CD4-positive, CD25-positive, alpha-beta regulatory T cell (primary cell): Measurements from ENCODE around the gene PDE4D. TPM values are rescaled to one million over a fixed set of nuclear protein-coding genes. Genes with fewer than 3 reads are reported as not detected.
"Not testable (repeated sequence)": the region's sequence is repeated elsewhere in the genome, so short reads cannot be mapped to it uniquely, and the experiment has no call there.

Experiments used
- ATAC-seq, 2 donors: fragments of 150-1000 bp; cut with Tn5 transposase; one replicate each; pipeline ENCODE4 v1.10.0; 2021; ENCODE audit warnings: low read depth in 2 of 2, moderate number of reproducible peaks in 2 of 2, moderate library complexity in 1 of 2
- DNase-seq, 3 donors: peaks; one replicate each; pipeline versions ENCODE4 v3.0.0 to v3.0.0-alpha.2; 2012 to 2022; ENCODE audit warnings: mixed read lengths in 1 of 3
- H3K27ac ChIP-seq: one replicate; pipeline ENCODE4 v1.7.0; 2013; ENCODE audit warnings: mild to moderate bottlenecking, low read length; ENCODE audit not compliant: insufficient read depth, poor library complexity, severe bottlenecking
- H3K27me3 ChIP-seq: one replicate; pipeline ENCODE4 v1.7.0; 2013; ENCODE audit warnings: low read length; ENCODE audit not compliant: control insufficient read depth, insufficient read depth
- H3K36me3 ChIP-seq: one replicate; pipeline ENCODE4 v1.7.0; 2013; ENCODE audit warnings: mild to moderate bottlenecking, low read length, moderate library complexity; ENCODE audit not compliant: control insufficient read depth, insufficient read depth
- H3K4me1 ChIP-seq: 2 replicates; pipeline ENCODE4 v1.7.0; 2013; ENCODE audit warnings: mild to moderate bottlenecking, low read length; ENCODE audit not compliant: insufficient read depth, control insufficient read depth, poor library complexity, severe bottlenecking
- H3K4me3 ChIP-seq: one replicate; pipeline ENCODE4 v1.7.0; 2013; ENCODE audit warnings: low read depth, mild to moderate bottlenecking, low read length, moderate library complexity
- H3K9me3 ChIP-seq, 2 experiments: 1 replicate in 1 of 2; 2 replicates in 1 of 2; pipeline ENCODE4 v1.7.0; 2013; ENCODE audit warnings: low read length in 2 of 2, mild to moderate bottlenecking in 1 of 2, moderate library complexity in 1 of 2; ENCODE audit not compliant: control insufficient read depth in 2 of 2
- H3K27ac Mint-ChIP-seq, 3 donors: one replicate each; pipeline ENCODE4 v1.8.0; 2020 to 2022; ENCODE audit warnings: mild to moderate bottlenecking in 3 of 3, mixed read lengths in 3 of 3, moderate library complexity in 2 of 3
- H3K27me3 Mint-ChIP-seq: one replicate; pipeline ENCODE4 v1.8.0; 2022; ENCODE audit warnings: mild to moderate bottlenecking, mixed read lengths
- H3K36me3 Mint-ChIP-seq: one replicate; pipeline ENCODE4 v1.8.0; 2020; ENCODE audit warnings: mixed read lengths
- H3K4me1 Mint-ChIP-seq, 4 donors: one replicate each; pipeline ENCODE4 v1.8.0; 2020 to 2022; ENCODE audit warnings: mixed read lengths in 4 of 4, mild to moderate bottlenecking in 1 of 4
- H3K4me3 Mint-ChIP-seq, 4 donors: one replicate each; pipeline ENCODE4 v1.8.0; 2020 to 2022; ENCODE audit warnings: mild to moderate bottlenecking in 4 of 4, mixed read lengths in 4 of 4, moderate library complexity in 3 of 4
- H3K9me3 Mint-ChIP-seq, 7 donors: one replicate each; pipeline ENCODE4 v1.8.0; 2020 to 2022; ENCODE audit warnings: mixed read lengths in 7 of 7, mild to moderate bottlenecking in 3 of 7, moderate library complexity in 2 of 7
- polyA plus RNA-seq, 4 donors: library from polyadenylated mRNA; unstranded; fragments of 300-500 nt; fragmentation: Illumina TruSeq; gene quantifications; one replicate each; pipeline ENCODE4 v1.2.3, GENCODE V29; 2021
- total RNA-seq: library from RNA; stranded (reverse); gene quantifications from one replicate; pipeline ENCODE4 v1.2.3, GENCODE V29; 2022

PDE4D gene
- total and polyA plus RNA-seq, 5 donors from 2014 or later, result 2.1 to 39.9 (median 4.8) TPM

GRCh38 chr5:58995779-58996178 lies 897.7 kb downstream of the PDE4D start:
- H3K4me1 Mint-ChIP-seq, H3K27me3 ChIP-seq, H3K36me3 Mint-ChIP-seq, H3K36me3 ChIP-seq, H3K27ac ChIP-seq, DNase-seq, H3K4me3 Mint-ChIP-seq, H3K27me3 Mint-ChIP-seq, H3K4me3 ChIP-seq, H3K9me3 Mint-ChIP-seq, H3K9me3 ChIP-seq, ATAC-seq, H3K4me1 ChIP-seq, H3K27ac Mint-ChIP-seq: not testable (repeated sequence)

- Mint-ChIP-seq H3K27me3 (no peaks in the 10 kb centered on the region), H3K4me1 (peaks cover 0 to 6% (median 0%) of the 10 kb centered on the region in 4 donors), H3K36me3 (peaks cover 10% of the 10 kb centered on the region), H3K9me3 (peaks cover 0 to 2% (median 0%) of the 10 kb centered on the region in 7 donors), H3K27ac (no peak overlapping the region), H3K4me3 (no peak overlapping the region)
- Histone ChIP-seq H3K27me3 (no peaks in the 10 kb centered on the region), H3K4me3 (no peak overlapping the region), H3K27ac (no peak overlapping the region), H3K36me3 (peaks cover 11% of the 10 kb centered on the region), H3K4me1 (no peaks in the 10 kb centered on the region), H3K9me3 (no peaks in the 10 kb centered on the region)
- DNase-seq (no peak), ATAC-seq (no peak)
Observed at GRCh38 chr5:58993461-58993860, 900.1 kb downstream of the PDE4D start.

- Mint-ChIP-seq H3K36me3 (peaks cover 18% of the 10 kb centered on the region), H3K4me3 (no peak overlapping the region), H3K4me1 (no peaks in the 10 kb centered on the region), H3K9me3 (no peaks in the 10 kb centered on the region), H3K27ac (no peak overlapping the region), H3K27me3 (no peaks in the 10 kb centered on the region)
- Histone ChIP-seq H3K9me3 (no peaks in the 10 kb centered on the region), H3K27ac (no peak overlapping the region), H3K36me3 (peaks cover 11% of the 10 kb centered on the region), H3K4me1 (no peaks in the 10 kb centered on the region), H3K4me3 (no peak overlapping the region), H3K27me3 (no peaks in the 10 kb centered on the region)
- DNase-seq (no peak), ATAC-seq (no peak)
Observed at GRCh38 chr5:58988938-58989337, 904.6 kb downstream of the PDE4D start.

GRCh38 chr5:58987193-58987592 lies 906.3 kb downstream of the PDE4D start:
- Histone ChIP-seq H3K36me3 (peaks cover 11% of the 10 kb centered on the region), H3K9me3 (no peaks in the 10 kb centered on the region), H3K27me3 (no peaks in the 10 kb centered on the region), H3K27ac (no peak overlapping the region), H3K4me1 (no peaks in the 10 kb centered on the region), H3K4me3 (no peak overlapping the region)
- H3K9me3 Mint-ChIP-seq, result no peaks in the 10 kb centered on the region
- DNase-seq (no peak), ATAC-seq (no peak)
- no peaks in the 10 kb centered on the region for H3K4me1 Mint-ChIP-seq
- peaks cover 24% of the 10 kb centered on the region for H3K36me3 Mint-ChIP-seq
- no peak overlapping the region for H3K27ac Mint-ChIP-seq
- H3K27me3 Mint-ChIP-seq, result no peaks in the 10 kb centered on the region
- H3K4me3 Mint-ChIP-seq, result no peak overlapping the region

- H3K4me3 ChIP-seq, result no peak overlapping the region
- H3K4me1 ChIP-seq, result no peaks in the 10 kb centered on the region
- no peaks in the 10 kb centered on the region for H3K27me3 ChIP-seq
- no peak overlapping the region for H3K27ac ChIP-seq
- Mint-ChIP-seq H3K27me3 (no peaks in the 10 kb centered on the region), H3K36me3 (peaks cover 23% of the 10 kb centered on the region), H3K4me3 (no peak overlapping the region), H3K4me1 (no peaks in the 10 kb centered on the region), H3K9me3 (no peaks in the 10 kb centered on the region), H3K27ac (no peak overlapping the region)
- peaks cover 11% of the 10 kb centered on the region for H3K36me3 ChIP-seq
- H3K9me3 ChIP-seq, result no peaks in the 10 kb centered on the region
- no peak for ATAC-seq
- DNase-seq, result no peak
Observed at GRCh38 chr5:58986281-58986680, 907.2 kb downstream of the PDE4D start.

GRCh38 chr5:58985759-58986158 lies 907.8 kb downstream of the PDE4D start:
- DNase-seq (no peak), ATAC-seq (no peak)
- Mint-ChIP-seq H3K9me3 (no peaks in the 10 kb centered on the region), H3K27me3 (no peaks in the 10 kb centered on the region), H3K27ac (no peak overlapping the region), H3K36me3 (peaks cover 21% of the 10 kb centered on the region), H3K4me3 (no peak overlapping the region), H3K4me1 (no peaks in the 10 kb centered on the region)
- no peak overlapping the region for H3K27ac ChIP-seq
- H3K36me3 ChIP-seq, result peaks cover 11% of the 10 kb centered on the region
- no peaks in the 10 kb centered on the region for H3K4me1 ChIP-seq
- no peaks in the 10 kb centered on the region for H3K9me3 ChIP-seq
- H3K27me3 ChIP-seq, result no peaks in the 10 kb centered on the region
- H3K4me3 ChIP-seq, result no peak overlapping the region

- no peaks in the 10 kb centered on the region for H3K9me3 Mint-ChIP-seq
- Histone ChIP-seq H3K36me3 (peaks cover 9% of the 10 kb centered on the region), H3K4me1 (no peaks in the 10 kb centered on the region), H3K27me3 (no peaks in the 10 kb centered on the region), H3K27ac (no peak overlapping the region), H3K4me3 (no peak overlapping the region), H3K9me3 (no peaks in the 10 kb centered on the region)
- DNase-seq (no peak), ATAC-seq (no peak)
- H3K27me3 Mint-ChIP-seq, result no peaks in the 10 kb centered on the region
- no peak overlapping the region for H3K27ac Mint-ChIP-seq
- H3K4me1 Mint-ChIP-seq, result peaks cover 0 to 3% (median 0%) of the 10 kb centered on the region in 4 donors
- no peak overlapping the region for H3K4me3 Mint-ChIP-seq
- H3K36me3 Mint-ChIP-seq, result peaks cover 25% of the 10 kb centered on the region
Observed at GRCh38 chr5:58985311-58985710, 908.2 kb downstream of the PDE4D start.

- peaks cover 0 to 3% (median 0%) of the 10 kb centered on the region in 4 donors for H3K4me1 Mint-ChIP-seq
- no peaks in the 10 kb centered on the region for H3K9me3 ChIP-seq
Observed at GRCh38 chr5:58983526-58984452, 909.7 kb downstream of the PDE4D start.

More at GRCh38 chr5:58983526-58984452, 909.7 kb downstream of the PDE4D start:
- H3K4me3 Mint-ChIP-seq, result no peak overlapping the region
- no peaks in the 10 kb centered on the region for H3K4me1 ChIP-seq
- H3K4me3 ChIP-seq, result no peak overlapping the region
- no peak overlapping the region for H3K27ac ChIP-seq
- ATAC-seq, result no peak
- no peak for DNase-seq
- no peaks in the 10 kb centered on the region for H3K9me3 Mint-ChIP-seq
- H3K36me3 Mint-ChIP-seq, result peaks cover 18% of the 10 kb centered on the region
- no peak overlapping the region for H3K27ac Mint-ChIP-seq
- H3K36me3 ChIP-seq, result no peaks in the 10 kb centered on the region
- H3K27me3 ChIP-seq, result no peaks in the 10 kb centered on the region
- no peaks in the 10 kb centered on the region for H3K27me3 Mint-ChIP-seq
